Sigmoid colon (tissue), 7 donors: ENCODE results near the gene OVCA2. TPM values are rescaled to one million over a fixed set of nuclear protein-coding genes. Genes with fewer than 3 reads are reported as not detected.
A peak's percentile ranks its signal among the peaks of the same experiment; 100 is the strongest.

Experiments used
- DNase-seq: peaks from one replicate; pipeline ENCODE4 v3.0.0-alpha.2; 2019
- H3K27ac ChIP-seq, 4 donors: fragments of 200-600 bp; sonication (generic); one replicate each; pipeline ENCODE4 v1.5.1; 2016 to 2019; ENCODE audit warnings: mild to moderate bottlenecking in 1 of 4
- H3K27me3 ChIP-seq, 3 donors: fragments of 200-600 bp; sonication (generic); one replicate each; pipeline ENCODE4 v1.5.1; 2019; ENCODE audit warnings: mild to moderate bottlenecking in 1 of 3
- H3K36me3 ChIP-seq, 4 donors: fragments of 200-600 bp; sonication (generic); one replicate each; pipeline ENCODE4 v1.5.1; 2016 to 2019
- H3K4me1 ChIP-seq, 4 donors: fragments of 200-600 bp; sonication (generic); one replicate each; pipeline ENCODE4 v1.5.1; 2017 to 2019
- H3K4me3 ChIP-seq, 4 donors: fragments of 200-600 bp; sonication (generic); one replicate each; pipeline ENCODE4 v1.5.1; 2017 to 2019; ENCODE audit warnings: mild to moderate bottlenecking in 2 of 4, moderate library complexity in 1 of 4
- H3K9me3 ChIP-seq, 4 donors: fragments of 200-600 bp in 3 of 4; sonication (generic) in 3 of 4; one replicate each; pipeline versions ENCODE4 v1.5.1 to v1.6.1; 2013 to 2019
- EP300 ChIP-seq, 4 donors: sonication (generic); formaldehyde crosslinking; IDR thresholded peaks; one replicate each; pipeline ENCODE4 v1.6.1; 2017; ENCODE audit warnings: antibody characterized with exemption in 4 of 4
- POLR2A ChIP-seq, 2 donors: fragments of 450-650 bp; IDR thresholded peaks; one replicate each; pipeline ENCODE4 v1.6.1; 2016; ENCODE audit warnings: antibody characterized with exemption in 2 of 2, mild to moderate bottlenecking in 2 of 2, moderate library complexity in 2 of 2
- POLR2AphosphoS5 ChIP-seq, 4 donors: sonication (generic); formaldehyde crosslinking; IDR thresholded peaks; one replicate each; pipeline ENCODE4 v1.6.1; 2017; ENCODE audit warnings: antibody characterized with exemption in 4 of 4
- WGBS, 2 donors: extraction: QIAGEN DNeasy Blood & Tissue Kit; methylation state at CpG; one replicate each; pipeline ENCODE4 v1.1.7; 2013; 5-methylcytosine and 5-hydroxymethylcytosine counted together
- intact Hi-C: fragments of 100-400 bp; cut with DNase I; formaldehyde crosslinking; loops from one replicate; pipeline ENCODE4 v1.15.1; 2023
- polyA plus RNA-seq, 3 donors: library from polyadenylated mRNA; stranded (reverse); fragments of 200-250 nt; gene quantifications; one replicate each; pipeline ENCODE4 v1.2.3, GENCODE V29; 2013
- total RNA-seq, 4 donors: library from RNA; depleted of rRNA; stranded (reverse); fragments of >200 nt; gene quantifications; one replicate each; pipeline ENCODE4 v1.1.0, GENCODE V29; 2016
- TF ChIP-seq, protein P1 (sequence below), 4 experiments: fragments of 450-650 bp in 3 of 4; fragments of 200-600 bp in 1 of 4; IDR thresholded peaks; one replicate each; pipeline ENCODE4 v1.5.1; 2016 to 2019; ENCODE audit warnings: antibody characterized with exemption in 4 of 4, mild to moderate bottlenecking in 3 of 4, moderate library complexity in 2 of 4
- donor health status: healthy with polysubstance abuse.
- donor health status: Bipolar disorder and iron deficiency.
- donor health status: healthy.

Gene OVCA2
- total and polyA plus RNA-seq, 7 donors, result 26.3 to 66.8 (median 43.0) TPM

GRCh38 chr17:2056206-2057174, 14.7 kb downstream of the OVCA2 start:
- H3K4me1 ChIP-seq, result peaks cover 0 to 79% (median 70%) of the 10 kb centered on the region in 4 donors
- H3K36me3 ChIP-seq, result peaks cover 0 to 12% (median 0%) of the 10 kb centered on the region in 4 donors
- H3K27me3 ChIP-seq, result peaks cover 4 to 42% (median 5%) of the 10 kb centered on the region in 3 donors
- H3K27ac ChIP-seq, result peak overlapping the region; percentile 88 to 92 (median 91)
- TF ChIP-seq POLR2A (IDR thresholded peaks at IDR 0.05), result no peak
- TF ChIP-seq, protein P1, sequence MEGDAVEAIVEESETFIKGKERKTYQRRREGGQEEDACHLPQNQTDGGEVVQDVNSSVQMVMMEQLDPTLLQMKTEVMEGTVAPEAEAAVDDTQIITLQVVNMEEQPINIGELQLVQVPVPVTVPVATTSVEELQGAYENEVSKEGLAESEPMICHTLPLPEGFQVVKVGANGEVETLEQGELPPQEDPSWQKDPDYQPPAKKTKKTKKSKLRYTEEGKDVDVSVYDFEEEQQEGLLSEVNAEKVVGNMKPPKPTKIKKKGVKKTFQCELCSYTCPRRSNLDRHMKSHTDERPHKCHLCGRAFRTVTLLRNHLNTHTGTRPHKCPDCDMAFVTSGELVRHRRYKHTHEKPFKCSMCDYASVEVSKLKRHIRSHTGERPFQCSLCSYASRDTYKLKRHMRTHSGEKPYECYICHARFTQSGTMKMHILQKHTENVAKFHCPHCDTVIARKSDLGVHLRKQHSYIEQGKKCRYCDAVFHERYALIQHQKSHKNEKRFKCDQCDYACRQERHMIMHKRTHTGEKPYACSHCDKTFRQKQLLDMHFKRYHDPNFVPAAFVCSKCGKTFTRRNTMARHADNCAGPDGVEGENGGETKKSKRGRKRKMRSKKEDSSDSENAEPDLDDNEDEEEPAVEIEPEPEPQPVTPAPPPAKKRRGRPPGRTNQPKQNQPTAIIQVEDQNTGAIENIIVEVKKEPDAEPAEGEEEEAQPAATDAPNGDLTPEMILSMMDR (IDR thresholded peaks at IDR 0.05), result no peak
- TF ChIP-seq POLR2AphosphoS5 (IDR thresholded peaks at IDR 0.05), result peak in 1 of 4 donors; percentile 8
- intact Hi-C loops, result no loop called here
- no peaks in the 10 kb centered on the region for H3K9me3 ChIP-seq
- DNase-seq, result peak; percentile 75
- WGBS, 2 donors, result 10 to 12% methylated on average over 85 of the region's 85 CpGs
- peak overlapping the region; percentile 26 to 75 (median 64) for H3K4me3 ChIP-seq

GRCh38 chr17:2057175-2057759, 15.4 kb downstream of the OVCA2 start:
- Histone ChIP-seq H3K9me3 (no peaks in the 10 kb centered on the region), H3K4me3 (peak overlapping the region in 3 of 4 donors; percentile 63 to 75 (median 64)), H3K36me3 (peaks cover 0 to 14% (median 0%) of the 10 kb centered on the region in 4 donors), H3K27ac (peak overlapping the region; percentile 88 to 92 (median 91)), H3K4me1 (peaks cover 0 to 83% (median 74%) of the 10 kb centered on the region in 4 donors), H3K27me3 (peaks cover 4 to 37% (median 5%) of the 10 kb centered on the region in 3 donors)
- whole genome bisulfite sequencing, 2 donors, result 6 to 7% methylated on average over 81 of the region's 81 CpGs
- TF ChIP-seq EP300 (IDR thresholded peaks at IDR 0.05) (no peak), POLR2AphosphoS5 (IDR thresholded peaks at IDR 0.05) (no peak)
- intact Hi-C loops, result no loop called here
- DNase-seq, result no peak

DNA sequence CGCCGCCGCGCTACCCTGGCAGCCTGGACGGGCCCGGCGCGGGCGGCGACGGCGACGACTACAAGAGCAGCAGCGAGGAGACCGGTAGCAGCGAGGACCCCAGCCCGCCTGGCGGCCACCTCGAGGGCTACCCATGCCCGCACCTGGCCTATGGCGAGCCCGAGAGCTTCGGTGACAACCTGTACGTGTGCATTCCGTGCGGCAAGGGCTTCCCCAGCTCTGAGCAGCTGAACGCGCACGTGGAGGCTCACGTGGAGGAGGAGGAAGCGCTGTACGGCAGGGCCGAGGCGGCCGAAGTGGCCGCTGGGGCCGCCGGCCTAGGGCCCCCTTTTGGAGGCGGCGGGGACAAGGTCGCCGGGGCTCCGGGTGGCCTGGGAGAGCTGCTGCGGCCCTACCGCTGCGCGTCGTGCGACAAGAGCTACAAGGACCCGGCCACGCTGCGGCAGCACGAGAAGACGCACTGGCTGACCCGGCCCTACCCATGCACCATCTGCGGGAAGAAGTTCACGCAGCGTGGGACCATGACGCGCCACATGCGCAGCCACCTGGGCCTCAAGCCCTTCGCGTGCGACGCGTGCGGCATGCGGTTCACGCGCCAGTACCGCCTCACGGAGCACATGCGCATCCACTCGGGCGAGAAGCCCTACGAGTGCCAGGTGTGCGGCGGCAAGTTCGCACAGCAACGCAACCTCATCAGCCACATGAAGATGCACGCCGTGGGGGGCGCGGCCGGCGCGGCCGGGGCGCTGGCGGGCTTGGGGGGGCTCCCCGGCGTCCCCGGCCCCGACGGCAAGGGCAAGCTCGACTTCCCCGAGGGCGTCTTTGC, 16.2 kb downstream of the OVCA2 start:
- Histone ChIP-seq H3K9me3 (no peaks in the 10 kb centered on the region), H3K4me1 (peaks cover 0 to 90% (median 81%) of the 10 kb centered on the region in 4 donors), H3K36me3 (peaks cover 0 to 14% (median 0%) of the 10 kb centered on the region in 4 donors), H3K27me3 (peaks cover 4 to 36% (median 5%) of the 10 kb centered on the region in 3 donors), H3K27ac (peak overlapping the region; percentile 88 to 92 (median 91)), H3K4me3 (peak overlapping the region in 3 of 4 donors; percentile 63 to 75 (median 64))
- WGBS, 2 donors, result 17 to 26% methylated on average over 98 of the region's 98 CpGs
- intact Hi-C loops, result no loop called here
- DNase-seq, result peak; percentile 72
- TF ChIP-seq POLR2AphosphoS5 (IDR thresholded peaks at IDR 0.05) (peak in 3 of 4 donors; percentile 2 to 21 (median 15)), POLR2A (IDR thresholded peaks at IDR 0.05) (no peak)

GRCh38 chr17:2058586-2059546, 17.0 kb downstream of the OVCA2 start:
- 8 to 9% methylated on average over 78 of the region's 78 CpGs for WGBS, 2 donors
- Histone ChIP-seq H3K4me1 (peaks cover 0 to 91% (median 83%) of the 10 kb centered on the region in 4 donors), H3K4me3 (peak overlapping the region in 3 of 4 donors; percentile 63 to 75 (median 64)), H3K27me3 (peaks cover 4 to 29% (median 5%) of the 10 kb centered on the region in 3 donors), H3K36me3 (peaks cover 0 to 22% (median 0%) of the 10 kb centered on the region in 4 donors), H3K9me3 (no peaks in the 10 kb centered on the region), H3K27ac (peak overlapping the region; percentile 88 to 92 (median 91))
- intact Hi-C loops, result no loop called here
- peak; percentile 92 for DNase-seq
- TF ChIP-seq POLR2AphosphoS5 (IDR thresholded peaks at IDR 0.05) (peak in 3 of 4 donors; percentile 19 to 51 (median 34)), POLR2A (IDR thresholded peaks at IDR 0.05) (no peak), EP300 (IDR thresholded peaks at IDR 0.05) (no peak)
- TF ChIP-seq, protein P1 (IDR thresholded peaks at IDR 0.05), result peak; percentile 32 to 70 (median 54)
